Mesenteric fat pad (tissue), 1 donor: Measurements from ENCODE around the gene PCDHGB7. TPM values are rescaled to one million over a fixed set of nuclear protein-coding genes. Genes with fewer than 3 reads are reported as not detected.
"Not testable (repeated sequence)": the region's sequence is repeated elsewhere in the genome, so short reads cannot be mapped to it uniquely, and the experiment has no call there.

ENCODE experiments used
- DNase-seq: peaks from one replicate; pipeline ENCODE4 v3.0.0-alpha.2; 2020; ENCODE audit warnings: low spot score
- long read RNA-seq: library from polyadenylated mRNA; unstranded; transcript quantifications from one replicate; pipeline ENCODE4 v2.0.0, GENCODE V29; 2020
- total RNA-seq: library from RNA; stranded (reverse); fragmentation: NEBNext Ultra II Directional; extraction: Animal tissue kit (Norgen Biotek cat#: 25700); gene quantifications from one replicate; pipeline ENCODE4 v1.2.1, GENCODE V29; 2021
- donor health status: DM: yes; HTN: yes; CAD: no.

Gene PCDHGB7
- 8.1 TPM for total RNA-seq
- long read RNA-seq, full-length matches to known transcripts, result 3 of 3 reads
- long read RNA-seq, partial matches to known transcripts, result 0 of 3 reads
- long read RNA-seq, other reads (novel, unspliced or antisense), result 0 of 3 reads

DNA sequence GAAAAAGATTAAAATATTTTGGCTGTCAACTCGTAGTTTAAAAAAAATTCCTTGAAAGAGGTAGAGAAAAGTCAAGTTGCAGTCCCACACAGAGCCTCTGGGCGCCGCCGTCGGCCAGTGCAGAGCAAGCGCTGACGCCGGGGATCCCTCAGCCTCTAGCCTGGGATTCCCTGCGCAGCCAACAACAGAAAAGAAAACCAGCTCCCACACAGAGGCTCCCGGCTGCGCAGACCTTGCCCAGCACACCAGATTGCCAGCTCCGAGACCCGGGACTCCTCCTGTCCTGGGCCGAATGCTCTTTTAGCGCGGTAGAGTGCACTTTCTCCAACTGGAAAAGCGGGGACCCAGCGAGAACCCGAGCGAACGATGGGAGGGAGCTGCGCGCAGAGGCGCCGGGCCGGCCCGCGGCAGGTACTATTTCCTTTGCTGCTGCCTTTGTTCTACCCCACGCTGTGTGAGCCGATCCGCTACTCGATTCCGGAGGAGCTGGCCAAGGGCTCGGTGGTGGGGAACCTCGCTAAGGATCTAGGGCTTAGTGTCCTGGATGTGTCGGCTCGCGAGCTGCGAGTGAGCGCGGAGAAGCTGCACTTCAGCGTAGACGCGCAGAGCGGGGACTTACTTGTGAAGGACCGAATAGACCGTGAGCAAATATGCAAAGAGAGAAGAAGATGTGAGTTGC, at the start of gene PCDHGB7:
Gene PCDHGB7 (plus strand): TSS at position 184 of the 679 bp plus-strand sequence. CDS start 183 bp downstream, at position 367.
- DNase-seq, result peak; percentile 87

DNA sequence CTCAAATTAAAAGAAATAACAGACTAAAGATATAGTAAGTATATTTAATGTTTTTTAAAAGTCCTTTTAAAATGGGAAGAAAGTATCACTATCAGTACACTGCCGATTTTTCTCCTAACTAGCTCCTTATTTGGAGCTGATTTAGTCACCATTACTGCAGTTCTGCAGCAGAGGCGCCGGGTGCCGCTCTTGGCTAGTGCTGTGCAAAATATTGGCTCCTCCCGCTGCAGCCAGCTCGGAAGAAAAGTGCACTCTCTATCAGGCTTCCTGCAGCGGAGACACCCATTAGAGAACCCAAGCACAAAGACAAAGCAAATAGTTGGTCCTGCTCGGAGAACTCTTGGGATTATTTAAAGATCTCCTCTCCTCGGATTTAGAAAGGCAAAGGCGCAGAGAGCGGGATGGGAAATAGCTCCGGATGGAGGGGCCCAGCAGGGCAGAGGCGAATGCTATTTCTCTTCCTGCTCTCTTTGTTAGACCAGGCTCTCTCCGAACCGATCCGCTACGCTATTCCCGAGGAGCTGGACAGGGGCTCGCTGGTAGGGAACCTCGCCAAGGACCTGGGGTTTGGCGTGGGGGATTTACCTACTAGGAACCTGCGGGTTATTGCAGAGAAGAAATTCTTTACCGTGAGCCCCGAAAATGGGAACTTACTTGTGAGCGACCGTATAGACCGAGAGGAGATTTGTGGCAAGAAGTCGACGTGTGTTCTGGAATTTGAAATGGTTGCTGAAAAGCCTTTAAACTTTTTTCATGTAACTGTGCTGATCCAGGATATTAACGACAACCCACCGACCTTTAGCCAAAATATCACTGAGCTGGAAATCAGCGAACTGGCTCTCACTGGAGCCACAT, 47.3 kb upstream of the PCDHGB7 start, which contains the start of gene PCDHGB3:
Gene PCDHGB3 (plus strand): TSS at position 249 of the 855 bp plus-strand sequence. CDS start 153 bp downstream, at position 402.
- peak; percentile 67 for DNase-seq

DNA sequence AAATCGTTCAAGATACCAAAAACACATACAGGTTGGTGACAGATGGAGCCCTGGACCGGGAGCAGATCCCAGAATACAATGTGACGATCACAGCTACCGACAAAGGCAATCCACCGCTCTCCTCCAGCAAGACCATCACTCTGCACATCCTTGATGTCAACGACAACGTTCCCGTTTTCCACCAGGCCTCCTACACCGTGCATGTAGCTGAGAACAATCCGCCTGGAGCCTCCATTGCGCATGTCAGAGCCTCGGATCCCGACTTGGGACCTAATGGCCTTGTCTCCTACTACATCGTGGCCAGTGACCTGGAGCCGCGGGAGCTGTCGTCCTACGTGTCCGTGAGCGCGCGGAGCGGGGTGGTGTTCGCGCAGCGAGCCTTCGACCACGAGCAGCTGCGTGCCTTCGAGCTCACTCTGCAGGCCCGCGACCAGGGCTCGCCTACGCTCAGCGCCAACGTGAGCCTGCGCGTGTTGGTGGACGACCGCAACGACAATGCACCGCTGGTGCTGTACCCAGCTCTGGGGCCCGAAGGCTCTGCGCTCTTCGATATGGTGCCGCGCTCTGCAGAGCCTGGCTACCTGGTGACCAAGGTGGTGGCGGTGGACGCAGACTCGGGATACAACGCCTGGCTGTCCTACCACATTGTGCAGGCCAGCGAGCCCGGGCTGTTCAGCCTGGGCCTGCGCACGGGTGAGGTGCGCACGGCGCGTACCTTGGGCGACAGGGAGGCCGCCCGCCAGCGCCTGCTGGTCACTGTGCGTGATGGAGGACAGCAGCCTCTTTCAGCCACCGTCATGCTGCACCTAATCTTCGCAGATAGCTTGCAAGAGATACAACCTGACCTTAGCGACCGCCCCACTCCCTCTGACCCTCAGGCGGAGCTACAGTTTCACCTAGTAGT, 45.7 kb upstream of the PCDHGB7 start:
- no peak for DNase-seq

- peak; percentile 67 for DNase-seq
These were observed 43.7 kb upstream of the PCDHGB7 start, which contains the start of gene PCDHGA6 for GRCh38 chr5:141373673-141374317. Gene PCDHGA6 (plus strand): TSS chr5:141373891. CDS start chr5:141374084, 193 bp downstream.

GRCh38 chr5:141374627-141375026, 42.9 kb upstream of the PCDHGB7 start:
- no peak for DNase-seq

- peak; percentile 72 for DNase-seq
These were observed 41.9 kb upstream of the PCDHGB7 start for GRCh38 chr5:141375444-141376155.

GRCh38 chr5:141382469-141383294, 34.8 kb upstream of the PCDHGB7 start, which contains the start of gene PCDHGA7:
Gene PCDHGA7 (plus strand): TSS chr5:141382742. CDS start chr5:141382900, 158 bp downstream.
- DNase-seq, result no peak

DNA sequence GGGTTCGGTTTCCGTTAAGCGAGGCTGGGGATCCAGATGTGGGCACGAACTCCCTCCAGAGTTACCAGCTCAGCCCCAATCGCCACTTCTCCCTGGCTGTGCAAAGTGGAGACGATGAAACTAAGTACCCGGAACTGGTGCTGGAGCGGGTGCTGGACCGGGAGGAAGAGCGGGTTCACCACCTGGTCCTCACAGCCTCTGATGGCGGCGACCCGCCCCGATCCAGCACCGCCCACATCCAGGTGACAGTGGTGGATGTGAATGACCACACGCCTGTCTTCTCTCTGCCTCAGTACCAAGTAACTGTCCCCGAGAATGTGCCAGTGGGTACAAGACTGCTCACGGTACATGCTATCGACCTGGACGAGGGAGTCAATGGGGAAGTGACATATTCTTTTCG, 34.1 kb upstream of the PCDHGB7 start:
- no peak for DNase-seq

DNA sequence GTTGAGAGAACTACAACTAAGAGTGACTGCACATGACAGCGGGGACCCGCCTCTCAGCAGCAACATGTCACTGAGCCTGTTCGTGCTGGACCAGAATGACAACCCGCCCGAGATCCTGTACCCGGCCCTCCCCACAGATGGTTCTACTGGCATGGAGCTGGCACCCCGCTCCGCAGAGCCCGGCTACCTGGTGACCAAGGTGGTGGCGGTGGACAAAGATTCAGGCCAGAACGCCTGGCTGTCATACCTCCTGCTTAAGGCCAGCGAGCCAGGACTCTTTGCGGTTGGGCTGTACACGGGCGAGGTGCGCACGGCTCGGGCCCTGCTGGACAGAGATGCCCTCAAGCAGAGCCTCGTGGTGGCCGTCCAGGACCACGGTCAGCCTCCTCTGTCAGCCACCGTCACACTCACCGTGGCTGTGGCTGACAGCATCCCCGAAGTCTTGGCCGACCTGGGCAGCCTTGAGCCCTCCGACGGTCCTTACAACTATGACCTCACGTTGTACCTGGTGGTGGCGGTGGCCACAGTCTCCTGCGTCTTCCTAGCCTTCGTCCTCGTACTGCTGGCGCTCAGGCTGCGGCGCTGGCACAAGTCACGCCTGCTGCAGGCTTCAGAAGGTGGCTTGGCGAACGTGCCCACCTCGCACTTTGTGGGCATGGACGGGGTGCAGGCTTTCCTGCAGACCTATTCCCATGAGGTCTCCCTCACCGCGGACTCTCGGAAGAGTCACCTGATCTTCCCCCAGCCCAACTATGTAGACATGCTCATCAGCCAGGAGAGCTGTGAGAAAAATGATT, 32.8 kb upstream of the PCDHGB7 start:
- no peak for DNase-seq

GRCh38 chr5:141387557-141388311, 29.7 kb upstream of the PCDHGB7 start, which contains the start of gene PCDHGB4:
Gene PCDHGB4 (plus strand): TSS chr5:141387698. CDS start chr5:141387885, 187 bp downstream.
- not testable (repeated sequence) for DNase-seq

GRCh38 chr5:141388661-141389060, 28.8 kb upstream of the PCDHGB7 start:
- no peak for DNase-seq

DNA sequence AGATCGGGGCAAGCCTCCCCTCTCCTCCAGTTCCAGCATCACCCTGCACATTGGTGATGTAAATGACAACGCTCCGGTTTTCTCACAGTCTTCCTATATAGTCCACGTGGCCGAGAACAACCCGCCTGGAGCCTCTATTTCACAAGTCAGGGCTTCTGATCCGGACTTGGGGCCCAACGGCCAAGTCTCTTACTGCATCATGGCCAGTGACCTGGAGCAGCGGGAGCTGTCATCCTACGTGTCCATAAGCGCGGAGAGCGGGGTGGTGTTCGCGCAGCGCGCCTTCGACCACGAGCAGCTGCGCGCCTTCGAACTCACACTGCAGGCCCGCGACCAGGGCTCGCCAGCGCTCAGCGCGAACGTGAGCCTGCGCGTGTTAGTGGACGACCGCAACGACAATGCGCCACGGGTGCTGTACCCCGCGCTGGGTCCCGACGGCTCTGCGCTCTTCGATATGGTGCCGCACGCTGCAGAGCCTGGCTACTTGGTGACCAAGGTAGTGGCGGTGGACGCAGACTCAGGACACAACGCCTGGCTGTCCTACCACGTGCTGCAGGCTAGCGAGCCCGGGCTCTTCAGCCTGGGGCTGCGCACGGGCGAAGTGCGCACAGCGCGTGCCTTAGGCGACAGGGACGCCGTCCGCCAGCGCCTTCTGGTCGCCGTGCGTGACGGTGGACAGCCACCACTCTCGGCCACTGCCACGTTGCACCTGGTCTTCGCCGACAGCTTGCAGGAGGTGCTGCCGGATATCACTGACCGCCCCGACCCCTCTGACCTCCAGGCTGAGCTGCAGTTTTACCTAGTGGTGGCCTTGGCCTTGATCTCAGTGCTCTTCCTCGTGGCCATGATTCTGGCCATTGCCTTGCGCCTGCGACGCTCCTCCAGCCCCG, 28.1 kb upstream of the PCDHGB7 start:
- DNase-seq, result no peak

- DNase-seq, result no peak
These were observed 24.9 kb upstream of the PCDHGB7 start, which contains the start of gene PCDHGA8 for GRCh38 chr5:141392429-141393198. Gene PCDHGA8 (plus strand): TSS chr5:141392633. CDS start chr5:141392814, 181 bp downstream.

- DNase-seq, result no peak
These were observed 24.2 kb upstream of the PCDHGB7 start for GRCh38 chr5:141393267-141393666.
